NCI-H2171 (cell line): Measurements from ENCODE around the gene RBFOX1.

Source experiments
- DNase-seq: peaks from one replicate; lab custom pipeline; 2025; lab: John Stamatoyannopoulos, UW

The RBFOX1 gene

DNA sequence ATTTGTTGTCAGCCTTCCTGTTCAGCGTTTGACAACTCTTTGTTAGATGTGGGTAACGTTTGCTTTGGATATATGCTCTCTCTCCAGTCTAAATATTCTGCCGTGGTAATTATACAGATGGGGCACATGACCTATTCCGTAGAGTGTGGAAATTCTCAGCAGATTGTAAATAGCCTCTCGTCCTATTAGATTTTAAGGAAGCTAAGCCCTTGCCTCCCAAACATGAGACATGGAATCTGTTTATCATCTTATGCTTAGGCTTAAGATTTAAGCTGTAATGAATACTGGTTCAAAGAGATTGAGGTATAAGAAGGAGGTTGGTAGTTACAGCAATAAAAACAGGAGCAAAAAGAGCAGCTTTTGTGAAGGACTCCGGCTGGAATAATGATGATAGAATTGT lies 87.4 kb downstream of the RBFOX1 start:
- DNase-seq: no peak

DNA sequence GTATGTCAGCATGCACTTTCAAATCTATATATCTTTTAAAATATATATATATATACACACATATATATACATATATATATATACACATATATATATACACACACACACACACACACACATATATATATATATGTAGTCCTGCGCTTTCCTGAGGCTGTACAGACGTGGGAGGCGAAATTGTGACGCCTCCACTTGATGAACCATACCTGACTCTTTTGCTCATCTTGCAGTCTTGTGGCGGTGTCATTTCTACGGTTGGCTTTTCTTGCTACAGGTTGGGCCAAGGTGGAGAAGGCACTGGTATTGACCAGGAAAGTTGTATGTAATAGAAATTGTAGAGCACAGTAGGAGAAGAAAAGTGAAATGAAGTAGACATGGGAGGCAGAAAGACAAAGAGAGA lies 88.2 kb downstream of the RBFOX1 start:
- no peak for DNase-seq

DNA sequence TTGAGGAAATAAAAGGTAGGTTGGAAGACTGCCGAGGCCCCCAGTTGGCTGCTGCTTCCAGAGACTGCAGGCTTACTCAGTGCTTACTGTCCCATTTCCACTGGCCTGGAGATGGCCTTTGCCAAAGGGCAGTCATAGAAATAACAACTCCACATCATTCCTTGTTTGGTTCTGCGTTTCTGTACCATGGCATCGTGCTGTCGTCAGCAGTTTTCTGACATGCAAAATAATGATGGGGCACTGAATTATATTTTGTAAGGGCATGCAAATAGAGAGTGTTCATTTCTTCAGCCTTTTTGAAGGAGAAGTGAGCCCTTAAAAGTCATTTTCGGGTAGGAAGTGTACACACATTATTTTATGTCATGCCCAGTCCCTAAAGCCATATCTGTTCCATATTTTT lies 88.9 kb downstream of the RBFOX1 start:
- DNase-seq: no peak

DNA sequence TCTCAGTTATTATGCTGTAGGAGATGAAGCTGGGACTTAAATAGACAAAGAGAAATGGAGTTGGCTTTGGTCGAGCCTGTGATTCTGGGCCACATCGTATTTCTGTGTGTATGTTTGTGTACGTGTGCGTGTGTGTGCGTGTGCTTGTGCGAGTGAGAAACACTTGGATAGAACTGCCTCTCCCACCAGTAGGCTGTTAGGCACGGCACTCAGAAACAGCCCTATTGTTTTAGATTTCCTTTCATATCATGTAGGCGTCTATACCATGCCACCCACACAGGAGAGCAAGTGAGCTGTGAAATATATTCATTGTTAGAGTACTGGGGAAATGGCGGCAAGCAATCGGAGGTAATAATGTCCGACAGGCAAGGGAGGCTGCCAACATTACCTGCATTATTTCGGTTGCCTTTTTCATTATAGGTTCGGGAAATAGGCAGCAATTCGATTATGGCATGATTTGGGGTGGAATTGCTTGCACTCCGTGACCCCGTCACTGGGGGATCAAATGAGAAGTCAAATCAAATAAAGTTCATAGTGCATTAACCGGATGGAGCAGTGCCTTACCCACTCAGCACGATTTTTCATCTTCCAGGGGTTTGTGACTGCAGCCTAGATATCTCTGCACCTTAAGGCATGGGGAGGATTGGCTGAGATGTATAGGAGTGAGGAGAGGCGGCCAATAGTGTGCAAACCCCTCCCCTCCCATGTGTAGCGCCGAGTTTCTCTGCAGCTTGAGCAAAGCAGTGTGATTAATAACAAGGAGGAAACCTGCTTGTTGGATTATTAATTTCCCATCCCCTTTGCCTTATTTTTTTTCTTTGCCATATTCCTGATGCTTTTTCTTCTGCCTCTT lies 89.6 kb downstream of the RBFOX1 start:
- DNase-seq: no peak

DNA sequence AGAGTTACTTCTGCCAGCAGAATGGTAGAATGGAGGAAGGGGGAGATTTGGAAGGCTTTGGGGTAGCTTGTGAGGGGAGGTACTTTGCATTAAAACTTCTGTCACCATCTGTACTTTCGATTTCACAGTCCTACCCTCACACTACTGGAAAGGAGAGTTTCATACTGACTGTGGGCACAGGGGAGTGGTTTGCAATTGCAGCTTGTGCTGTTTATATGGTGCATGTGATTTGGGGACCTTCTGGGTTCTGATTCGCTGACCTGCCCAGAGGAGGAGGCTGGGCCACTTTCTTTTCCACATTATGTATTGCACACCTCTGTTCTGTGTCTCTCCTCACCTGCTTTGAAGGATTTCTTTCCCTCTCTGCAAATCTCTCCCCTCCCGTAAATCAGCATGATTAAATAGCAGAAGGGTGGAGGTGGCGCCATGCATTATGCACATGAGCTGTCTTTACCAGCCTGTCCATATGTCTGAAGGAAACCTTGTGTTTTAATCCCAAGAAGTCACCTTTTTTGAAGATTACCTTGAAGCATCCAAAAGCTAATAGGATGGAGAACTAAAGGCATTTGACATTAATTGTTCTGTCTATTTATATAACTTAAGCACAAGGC lies 90.9 kb downstream of the RBFOX1 start:
- DNase-seq: no peak

DNA sequence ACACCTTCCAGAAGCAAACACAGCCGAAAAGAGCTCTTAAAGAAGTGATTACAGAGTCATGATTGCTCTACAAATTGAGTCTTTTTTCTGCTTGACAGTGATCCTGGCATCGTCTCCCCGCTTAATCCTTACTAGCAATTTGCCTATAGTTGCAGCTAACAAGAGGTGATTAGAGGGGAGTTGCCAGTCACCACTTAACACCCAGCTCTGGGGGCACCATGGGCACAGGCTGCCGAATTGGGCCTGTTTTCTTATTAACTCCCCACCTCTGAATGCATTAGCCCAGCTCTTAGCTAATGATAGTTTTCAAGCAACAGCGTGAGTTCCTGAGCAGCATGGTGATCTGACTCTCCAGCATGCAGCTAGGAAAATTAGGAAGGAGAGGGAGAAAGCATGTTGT lies 93.5 kb downstream of the RBFOX1 start:
- DNase-seq: no peak

DNA sequence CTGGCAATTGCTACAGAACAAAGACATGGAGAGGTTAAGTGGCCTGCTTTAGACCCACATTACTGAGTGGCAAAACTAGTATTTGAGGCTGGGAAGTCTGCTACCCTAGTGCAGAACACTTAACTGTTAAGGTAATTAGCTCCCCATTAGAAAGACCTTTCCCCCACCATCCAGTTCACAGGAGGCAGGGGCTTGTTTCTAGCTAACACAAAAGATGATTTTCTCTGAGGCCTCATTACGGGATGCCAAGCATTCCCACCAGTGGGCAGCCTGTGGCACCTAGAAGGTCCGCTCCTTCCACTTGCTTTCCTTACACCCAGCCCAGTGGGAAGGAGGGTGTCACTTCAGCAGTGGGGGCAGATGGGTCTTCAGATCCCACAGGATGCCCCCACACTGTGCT lies 99.1 kb downstream of the RBFOX1 start:
- DNase-seq: no peak

DNA sequence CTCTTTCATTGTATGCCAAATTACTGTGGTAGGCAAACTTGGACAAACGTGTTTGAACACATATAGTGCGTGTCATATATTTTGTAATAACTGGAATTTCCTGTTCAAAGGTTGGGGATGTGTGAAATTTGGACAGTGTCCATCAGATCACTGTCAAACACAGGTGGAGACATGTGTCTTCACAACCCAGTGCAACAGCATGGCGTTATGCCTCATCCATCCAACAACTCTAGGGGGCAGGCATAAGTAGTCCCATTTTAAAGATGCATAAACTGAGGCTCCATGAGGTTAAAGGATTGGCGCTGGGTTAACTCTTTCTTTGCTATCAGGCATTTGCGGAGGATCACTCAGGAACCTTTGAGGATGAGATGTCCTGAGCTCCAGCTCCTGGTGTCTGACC lies 103.7 kb downstream of the RBFOX1 start:
- no peak for DNase-seq

DNA sequence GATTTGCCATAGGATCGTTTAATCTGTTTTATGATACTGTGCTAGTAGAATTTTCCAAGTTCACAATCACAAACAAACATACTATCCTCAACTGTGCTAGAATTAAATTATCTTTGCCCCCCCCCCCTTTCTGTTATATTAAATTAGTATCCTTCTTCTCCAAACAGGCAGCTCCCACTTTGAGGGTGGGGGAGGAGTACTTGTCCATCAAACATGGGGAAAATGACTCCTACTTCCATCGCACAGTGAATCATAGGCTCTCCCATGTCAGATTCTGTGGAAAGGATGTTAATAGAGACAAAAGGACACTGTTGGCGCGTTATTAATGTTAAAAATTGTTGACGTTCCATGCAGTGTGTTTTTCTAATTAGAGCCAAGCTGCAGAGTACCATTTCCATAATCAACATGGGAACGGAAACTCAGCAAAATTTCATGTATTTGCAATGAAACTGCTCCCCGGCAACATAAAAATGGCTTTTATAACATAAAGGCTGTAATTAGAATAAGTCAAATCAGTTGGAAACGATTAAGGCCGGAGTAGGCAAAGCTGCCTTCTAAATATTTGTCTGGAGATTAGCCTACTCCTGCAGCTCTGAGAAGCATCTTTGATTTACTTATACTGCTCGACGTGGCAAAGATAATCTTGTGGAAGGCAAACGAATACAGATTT lies 104.6 kb downstream of the RBFOX1 start:
- no peak for DNase-seq

DNA sequence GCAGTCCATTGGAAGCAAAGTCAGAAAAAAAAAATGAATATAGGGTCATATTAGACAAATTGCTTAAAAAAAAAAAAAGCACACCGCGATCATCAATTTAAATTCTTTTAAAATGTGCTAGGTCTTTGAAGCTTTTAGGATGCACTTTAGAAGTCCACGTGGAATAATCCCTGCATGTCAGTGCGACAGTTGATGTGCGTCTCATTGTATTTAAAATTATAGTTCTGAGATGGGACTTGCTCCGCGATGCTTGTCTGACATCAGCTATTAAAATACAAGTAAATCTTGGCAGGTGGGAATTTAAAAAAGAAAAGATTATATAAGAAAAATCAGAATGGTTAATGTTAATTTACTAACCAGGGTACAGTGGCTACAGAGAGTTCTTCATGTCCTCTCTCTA lies 105.2 kb downstream of the RBFOX1 start:
- no peak for DNase-seq

DNA sequence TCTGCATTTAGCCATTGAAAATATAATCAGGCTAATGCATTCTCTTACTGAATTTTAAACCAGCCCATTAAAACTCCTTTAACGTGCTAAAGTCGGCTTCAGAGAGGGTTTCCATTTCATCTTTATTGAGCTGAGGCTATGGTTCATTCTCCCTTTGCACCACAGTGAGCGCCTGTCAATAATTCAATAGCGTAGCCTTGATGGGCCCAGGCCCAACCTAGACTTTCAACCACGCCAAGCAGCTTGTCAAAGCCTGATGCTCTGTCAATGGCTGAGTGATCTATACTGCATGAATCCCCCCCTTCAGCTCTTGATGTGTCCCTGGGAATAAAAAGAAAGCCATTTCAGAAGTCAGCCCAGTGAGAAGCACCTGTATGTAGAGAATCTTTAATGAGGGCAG lies 106.0 kb downstream of the RBFOX1 start:
- DNase-seq: no peak

DNA sequence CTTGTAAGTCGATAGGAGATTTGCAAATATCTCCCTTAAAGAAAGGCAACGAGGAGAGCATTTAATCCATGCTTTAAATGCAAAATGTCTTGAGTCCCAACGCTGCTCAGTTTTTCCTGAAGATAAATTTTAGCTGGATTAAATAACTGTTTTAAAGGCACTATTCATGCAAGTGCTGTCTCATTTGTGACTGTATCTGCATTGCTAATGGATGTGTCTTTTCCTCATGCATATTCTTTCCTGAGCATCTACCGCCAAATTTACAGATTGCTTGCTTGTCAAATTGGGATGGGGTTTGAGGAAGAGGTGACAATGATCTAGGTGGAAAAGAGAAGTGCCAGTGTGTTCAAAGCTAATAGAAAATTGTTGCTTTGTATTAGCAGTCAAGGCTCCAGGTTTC lies 106.9 kb downstream of the RBFOX1 start:
- no peak for DNase-seq

DNA sequence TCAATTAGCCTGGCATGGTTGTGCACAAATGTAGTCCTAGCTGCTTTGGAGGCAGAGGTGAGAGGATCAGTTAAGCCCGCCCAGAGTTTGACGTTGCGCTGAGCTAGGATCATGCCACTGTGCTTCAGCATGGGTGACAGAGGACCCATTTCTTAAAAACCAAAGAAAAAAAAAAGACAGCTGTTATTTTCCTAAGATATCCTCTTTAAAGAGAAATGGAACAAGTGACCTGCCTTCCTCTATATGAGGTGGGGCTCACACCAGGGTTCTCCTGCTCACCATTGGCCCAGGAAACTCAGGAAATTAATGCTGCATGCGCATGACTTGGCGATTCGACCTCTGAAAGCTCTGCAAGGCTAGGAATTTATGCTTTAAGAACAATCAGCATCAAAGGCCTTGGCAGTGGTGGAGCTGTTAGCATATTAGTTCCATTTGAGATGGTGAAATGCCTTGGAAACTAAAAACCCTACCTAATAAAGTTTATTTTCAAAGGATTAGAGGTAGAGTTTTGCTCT lies 108.3 kb downstream of the RBFOX1 start:
- no peak for DNase-seq

DNA sequence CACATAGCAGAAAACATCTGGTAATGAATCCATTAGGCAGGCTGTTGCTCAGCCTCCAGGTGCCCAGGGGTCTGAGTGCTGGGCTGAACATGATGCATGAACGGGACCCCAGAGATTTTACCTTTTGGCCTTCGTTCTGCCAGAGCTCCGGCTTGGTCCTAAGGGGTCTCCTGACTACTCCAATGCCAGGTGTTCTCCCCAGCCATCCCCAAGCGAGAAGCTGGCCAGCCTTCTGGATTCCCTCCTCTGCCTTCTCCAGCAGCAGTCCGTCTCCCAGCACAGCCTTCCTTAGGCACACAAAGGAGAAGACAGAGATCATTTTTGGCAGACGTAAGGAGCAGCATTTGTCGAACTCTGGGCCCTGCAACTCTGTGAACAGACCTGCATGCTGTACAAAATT lies 109.4 kb downstream of the RBFOX1 start:
- DNase-seq: no peak

DNA sequence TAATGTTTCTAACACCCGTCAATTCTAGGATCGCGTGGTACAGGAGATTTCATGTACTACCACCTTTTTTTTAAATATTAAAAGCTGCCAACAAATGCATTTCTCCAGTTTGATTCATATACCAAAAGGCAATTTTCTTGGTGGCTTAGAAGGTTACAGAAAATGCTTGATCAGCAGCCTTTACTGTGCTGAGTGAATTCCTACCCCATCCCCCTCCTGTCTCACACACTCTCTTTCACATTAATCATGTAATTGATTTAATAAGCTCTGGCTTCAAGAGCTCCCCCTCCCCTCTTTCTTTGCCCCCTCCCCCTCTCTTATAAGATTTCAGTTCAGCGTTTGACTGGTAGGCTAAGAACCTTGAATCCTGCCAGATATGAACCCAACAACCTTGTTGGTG lies 110.5 kb downstream of the RBFOX1 start:
- DNase-seq: no peak

DNA sequence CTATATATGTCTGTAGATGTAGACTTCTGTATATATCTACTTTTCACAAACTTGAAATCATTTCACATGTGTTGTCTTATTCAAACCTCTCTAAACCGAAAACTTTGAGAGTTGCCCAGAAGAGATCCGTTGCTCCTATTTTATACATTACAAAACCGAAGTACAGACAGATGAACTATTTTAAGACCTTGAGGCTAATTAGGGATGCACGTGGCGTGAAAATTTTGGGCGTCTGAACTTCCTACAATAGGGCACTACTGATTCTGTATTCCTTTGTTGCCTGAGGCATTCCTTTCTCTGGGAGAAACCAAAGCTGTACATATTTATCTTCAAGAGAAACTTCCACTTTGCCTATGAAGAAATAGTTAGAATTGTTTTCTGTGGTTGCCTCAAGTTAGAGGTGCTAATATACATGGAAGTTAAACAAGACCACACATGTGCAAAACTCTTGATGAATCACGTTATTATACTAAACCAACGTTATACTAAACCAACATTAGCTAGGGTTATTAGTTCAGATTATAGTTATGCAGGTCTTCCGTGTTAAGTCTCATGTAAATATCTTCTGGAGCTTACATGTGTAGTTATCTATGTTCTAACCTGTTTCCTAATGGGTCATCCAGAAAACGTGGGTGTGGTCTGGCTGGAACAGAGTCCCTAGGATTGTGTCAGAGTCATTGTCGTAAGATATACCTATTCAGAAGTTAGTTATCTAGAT lies 111.2 kb downstream of the RBFOX1 start:
- no peak for DNase-seq

DNA sequence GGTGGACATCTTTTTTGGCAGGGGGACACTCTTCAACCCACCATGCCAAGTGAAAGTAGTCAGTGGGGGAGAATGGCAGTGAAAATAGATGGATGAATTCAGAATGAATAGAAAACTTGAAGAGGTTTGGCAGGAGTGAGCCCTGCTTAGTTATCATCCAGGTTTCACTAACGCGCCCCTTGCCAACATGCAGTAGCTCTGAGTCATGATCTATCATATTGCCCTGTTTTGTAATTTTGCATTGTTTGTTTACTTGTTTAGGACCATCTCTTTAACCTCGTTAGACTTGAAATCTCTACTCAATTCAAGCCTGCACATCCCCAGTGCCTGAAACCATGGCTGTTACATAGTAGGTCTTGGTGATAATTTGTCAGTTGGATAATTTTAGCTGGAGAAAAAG lies 116.7 kb downstream of the RBFOX1 start:
- no peak for DNase-seq

DNA sequence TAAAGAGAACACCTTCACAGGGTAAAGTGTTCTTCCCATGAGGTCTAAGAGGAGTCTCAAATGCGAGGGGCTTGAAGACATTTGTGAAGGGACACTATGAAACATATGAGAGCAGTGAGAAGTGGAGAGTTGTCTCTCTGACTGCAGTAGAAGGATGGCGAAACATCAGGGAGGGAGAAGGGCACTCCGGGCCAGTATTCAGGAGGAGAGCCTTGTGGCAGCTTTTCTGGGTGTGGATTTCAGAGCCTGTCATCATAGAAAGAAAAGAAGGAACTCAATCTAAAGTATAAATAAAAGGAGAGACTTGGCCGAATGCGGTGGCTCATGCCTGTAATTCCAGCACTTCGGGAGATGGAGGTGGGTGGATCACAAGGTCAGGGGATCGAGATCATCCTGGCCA lies 117.2 kb downstream of the RBFOX1 start:
- DNase-seq: no peak

DNA sequence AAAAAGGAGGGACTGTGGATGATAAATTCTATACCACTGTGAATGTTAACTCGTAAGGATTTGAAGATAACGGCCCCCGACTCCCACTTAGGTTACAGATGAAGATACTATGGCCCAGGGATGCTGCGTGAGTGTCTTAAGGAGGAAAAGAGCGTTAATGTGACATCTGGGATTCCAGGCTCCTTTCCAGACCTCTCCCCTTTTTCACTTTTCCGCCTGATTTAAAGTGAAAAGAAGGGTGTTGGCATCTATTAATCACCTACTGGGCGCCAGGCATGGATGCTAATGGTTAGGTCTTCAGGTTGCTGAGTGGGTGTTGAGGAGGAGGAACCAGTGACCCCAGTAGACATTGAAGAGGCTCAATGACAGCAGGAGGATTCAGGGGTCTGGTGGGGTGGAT lies 117.8 kb downstream of the RBFOX1 start:
- no peak for DNase-seq

DNA sequence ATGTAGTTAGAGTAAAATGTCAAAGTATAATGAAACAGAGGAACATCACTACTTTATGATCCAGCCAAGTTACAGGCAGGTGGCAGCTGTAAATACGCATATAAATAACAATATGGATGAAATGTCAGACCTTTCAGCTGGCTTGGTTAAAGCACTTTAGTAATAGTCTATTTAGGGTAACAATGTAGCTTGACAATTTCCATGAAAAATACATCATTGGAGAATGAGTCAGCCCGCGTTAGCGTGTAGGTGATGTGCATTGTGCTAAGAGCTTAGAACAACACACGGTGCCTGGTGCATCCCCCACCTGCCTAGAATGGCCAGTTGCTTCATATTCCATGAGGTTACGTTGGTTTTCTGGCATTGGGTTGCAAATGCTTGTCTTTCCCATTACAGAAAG lies 119.4 kb downstream of the RBFOX1 start:
- no peak for DNase-seq

DNA sequence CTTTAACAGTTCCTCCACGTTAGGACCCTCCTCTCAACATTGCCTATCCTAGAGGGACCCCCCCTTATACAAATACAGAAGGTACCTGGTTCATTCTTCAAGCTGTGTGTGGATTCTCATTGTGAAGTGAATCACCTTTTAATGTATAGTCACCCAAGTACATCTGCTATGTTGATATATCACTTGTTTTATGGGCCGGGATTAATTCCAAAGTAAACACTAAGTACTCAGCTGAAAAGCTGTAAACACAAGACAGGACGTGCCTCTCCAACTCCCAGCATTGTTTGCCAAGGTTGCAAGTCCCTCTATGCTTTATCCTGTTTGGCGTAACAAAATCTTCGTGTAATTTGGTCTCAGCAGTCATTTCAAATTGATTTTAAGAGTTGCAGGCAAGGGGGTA lies 123.6 kb downstream of the RBFOX1 start:
- DNase-seq: no peak

DNA sequence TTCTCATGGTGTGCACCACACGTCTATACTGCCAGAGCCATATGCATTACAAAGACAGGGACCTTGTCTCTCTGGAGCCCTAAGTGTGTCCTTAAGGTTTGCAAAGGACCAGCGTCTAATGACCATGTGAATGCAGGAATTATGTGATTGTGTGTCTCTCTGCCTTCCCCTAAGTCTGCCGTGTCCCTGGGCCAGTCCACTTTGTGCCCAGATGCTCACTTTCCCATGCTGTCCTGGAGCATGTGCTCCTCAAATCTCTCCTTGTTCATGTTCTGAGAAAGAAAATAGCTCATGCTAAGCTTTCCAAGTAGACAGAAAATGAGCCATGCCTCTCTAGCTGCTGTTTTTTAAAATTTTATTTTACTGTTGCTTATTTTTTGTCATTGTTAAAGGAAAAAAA lies 125.5 kb downstream of the RBFOX1 start:
- DNase-seq: no peak

DNA sequence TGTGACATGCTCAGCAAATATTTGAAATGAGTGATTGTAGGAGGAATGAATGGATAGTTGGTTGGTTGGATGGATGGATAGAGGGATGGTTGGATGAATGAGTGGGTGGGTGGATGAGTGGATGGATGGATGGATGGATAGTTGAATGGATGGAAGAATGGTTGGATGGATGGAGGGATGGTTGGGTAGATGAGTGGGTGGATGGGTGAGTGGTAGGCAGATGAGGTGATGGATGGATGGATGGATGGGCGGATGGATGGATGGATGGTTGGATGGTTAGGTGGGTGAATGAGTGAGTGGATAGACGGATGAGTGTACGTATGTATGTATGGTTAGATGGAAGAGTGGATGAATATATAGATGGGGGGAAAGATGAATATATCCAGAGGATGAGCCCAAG lies 137.7 kb downstream of the RBFOX1 start:
- no peak for DNase-seq
